Measurements from ENCODE around the gene PCDHA9. TPM values are rescaled to one million over a fixed set of nuclear protein-coding genes. Genes with fewer than 3 reads are reported as not detected.

PCDHA9 gene
- total RNA-seq, 2 experiments from 2014 or later = not detected

DNA sequence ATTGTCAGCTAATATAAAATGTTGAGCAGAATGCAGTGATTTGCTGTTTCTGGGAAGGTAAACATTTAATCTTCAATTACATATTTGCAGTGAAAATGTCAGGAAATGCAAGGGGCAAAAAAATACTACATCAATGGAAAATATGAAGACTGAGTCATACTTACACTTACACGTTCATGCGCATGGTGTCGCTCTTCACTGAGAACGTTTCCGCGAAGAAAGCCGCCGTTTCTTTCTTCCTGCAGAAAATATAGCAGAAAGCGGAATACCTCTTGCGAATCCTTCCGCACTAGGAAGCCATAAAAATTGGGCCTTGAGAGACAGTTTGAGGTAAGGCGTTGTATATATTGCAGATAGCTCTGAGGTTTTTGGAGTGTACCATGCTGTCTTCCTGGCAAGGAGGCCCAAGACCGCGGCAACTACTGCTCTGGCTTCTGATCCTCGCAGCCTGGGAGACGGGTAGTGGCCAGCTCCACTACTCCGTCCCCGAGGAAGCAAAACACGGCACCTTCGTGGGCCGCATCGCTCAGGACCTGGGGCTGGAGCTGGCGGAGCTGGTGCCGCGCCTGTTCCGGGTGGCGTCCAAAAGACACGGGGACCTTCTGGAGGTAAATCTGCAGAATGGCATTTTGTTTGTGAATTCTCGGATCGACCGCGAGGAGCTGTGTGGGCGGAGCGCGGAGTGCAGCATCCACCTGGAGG, 33.9 kb downstream of the PCDHA9 start, which contains the start of gene PCDHA13:
TSS of gene PCDHA13 (plus strand) at position 236 of the 702 bp plus-strand sequence. CDS start at position 381, 145 bp downstream.
- Mint-ChIP-seq H3K27ac (no peak within 1 kb of the TSS), H3K4me1 (ENCODE audit: low read depth) (no peaks in the 10 kb centered on the region), H3K27me3 (peaks cover 24% of the 10 kb centered on the region), H3K36me3 (ENCODE audit: low read depth) (peaks cover 8% of the 10 kb centered on the region), H3K9me3 (peaks cover 18% of the 10 kb centered on the region), H3K4me3 (no peak within 1 kb of the TSS)
- intact Hi-C loops (cut with micrococcal nuclease) = no loop called here
- POLR2A ChIA-PET = no interaction called here
- DNase-seq (no peak), ATAC-seq (no peak)
- CTCF ChIA-PET = interaction anchor here (0.7 kb wide), 1 partner anchor 159 kb away, joined by 3 read pairs; no protein-coding TSS in a partner anchor
- TF ChIP-seq, protein P1, sequence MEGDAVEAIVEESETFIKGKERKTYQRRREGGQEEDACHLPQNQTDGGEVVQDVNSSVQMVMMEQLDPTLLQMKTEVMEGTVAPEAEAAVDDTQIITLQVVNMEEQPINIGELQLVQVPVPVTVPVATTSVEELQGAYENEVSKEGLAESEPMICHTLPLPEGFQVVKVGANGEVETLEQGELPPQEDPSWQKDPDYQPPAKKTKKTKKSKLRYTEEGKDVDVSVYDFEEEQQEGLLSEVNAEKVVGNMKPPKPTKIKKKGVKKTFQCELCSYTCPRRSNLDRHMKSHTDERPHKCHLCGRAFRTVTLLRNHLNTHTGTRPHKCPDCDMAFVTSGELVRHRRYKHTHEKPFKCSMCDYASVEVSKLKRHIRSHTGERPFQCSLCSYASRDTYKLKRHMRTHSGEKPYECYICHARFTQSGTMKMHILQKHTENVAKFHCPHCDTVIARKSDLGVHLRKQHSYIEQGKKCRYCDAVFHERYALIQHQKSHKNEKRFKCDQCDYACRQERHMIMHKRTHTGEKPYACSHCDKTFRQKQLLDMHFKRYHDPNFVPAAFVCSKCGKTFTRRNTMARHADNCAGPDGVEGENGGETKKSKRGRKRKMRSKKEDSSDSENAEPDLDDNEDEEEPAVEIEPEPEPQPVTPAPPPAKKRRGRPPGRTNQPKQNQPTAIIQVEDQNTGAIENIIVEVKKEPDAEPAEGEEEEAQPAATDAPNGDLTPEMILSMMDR (IDR thresholded peaks at IDR 0.05) = peak; percentile 33

DNA sequence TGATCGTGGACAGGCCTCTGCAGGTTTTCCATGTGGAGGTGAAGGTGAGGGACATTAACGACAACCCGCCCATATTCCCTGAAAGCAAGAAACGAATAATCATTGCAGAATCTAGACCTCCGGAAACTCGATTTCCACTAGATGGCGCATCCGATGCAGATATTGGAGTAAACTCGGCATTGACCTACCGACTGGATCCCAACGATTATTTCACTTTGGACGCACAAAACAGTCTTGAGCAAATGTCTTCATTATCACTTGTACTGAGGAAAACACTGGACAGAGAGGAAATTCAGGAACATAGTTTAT, 34.4 kb downstream of the PCDHA9 start:
- intact Hi-C loops (cut with micrococcal nuclease) = no loop called here
- Mint-ChIP-seq H3K4me1 (ENCODE audit: low read depth) (no peaks in the 10 kb centered on the region), H3K27me3 (peaks cover 26% of the 10 kb centered on the region), H3K9me3 (peaks cover 18% of the 10 kb centered on the region), H3K4me3 (no peak overlapping the region), H3K27ac (no peak overlapping the region), H3K36me3 (ENCODE audit: low read depth) (peaks cover 8% of the 10 kb centered on the region)
- DNase-seq (no peak), ATAC-seq (no peak)
- ChIA-PET CTCF (interaction anchor here (0.7 to 1.2 kb wide), 2 partner anchors 41 to 158 kb away, joined by 3 read pairs; no protein-coding TSS in a partner anchor), POLR2A (no interaction called here)
- TF ChIP-seq, protein P1 (IDR thresholded peaks at IDR 0.05) = no peak

DNA sequence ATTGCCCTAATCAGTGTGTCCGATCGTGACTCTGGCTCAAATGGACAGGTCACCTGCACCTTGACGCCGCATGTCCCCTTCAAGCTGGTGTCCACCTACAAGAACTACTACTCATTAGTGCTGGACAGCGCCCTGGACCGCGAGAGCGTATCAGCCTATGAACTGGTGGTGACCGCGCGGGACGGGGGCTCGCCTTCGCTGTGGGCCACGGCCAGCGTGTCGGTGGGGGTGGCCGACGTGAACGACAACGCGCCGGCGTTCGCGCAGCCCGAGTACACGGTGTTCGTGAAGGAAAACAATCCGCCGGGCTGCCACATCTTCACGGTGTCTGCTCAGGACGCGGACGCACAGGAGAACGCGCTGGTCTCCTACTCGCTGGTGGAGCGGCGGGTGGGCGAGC, 35.2 kb downstream of the PCDHA9 start:
- Mint-ChIP-seq H3K9me3 (peaks cover 18% of the 10 kb centered on the region), H3K27ac (no peak overlapping the region), H3K4me1 (ENCODE audit: low read depth) (no peaks in the 10 kb centered on the region), H3K4me3 (no peak overlapping the region), H3K36me3 (ENCODE audit: low read depth) (peaks cover 8% of the 10 kb centered on the region), H3K27me3 (peaks cover 24% of the 10 kb centered on the region)
- ChIA-PET POLR2A (no interaction called here), CTCF (interaction anchor here (1.2 kb wide), 1 partner anchor 42 kb away, joined by 3 read pairs; no protein-coding TSS in a partner anchor)
- intact Hi-C loops (cut with micrococcal nuclease) = no loop called here
- DNase-seq (no peak), ATAC-seq (no peak)
- TF ChIP-seq, protein P1 (IDR thresholded peaks at IDR 0.05) = no peak

DNA sequence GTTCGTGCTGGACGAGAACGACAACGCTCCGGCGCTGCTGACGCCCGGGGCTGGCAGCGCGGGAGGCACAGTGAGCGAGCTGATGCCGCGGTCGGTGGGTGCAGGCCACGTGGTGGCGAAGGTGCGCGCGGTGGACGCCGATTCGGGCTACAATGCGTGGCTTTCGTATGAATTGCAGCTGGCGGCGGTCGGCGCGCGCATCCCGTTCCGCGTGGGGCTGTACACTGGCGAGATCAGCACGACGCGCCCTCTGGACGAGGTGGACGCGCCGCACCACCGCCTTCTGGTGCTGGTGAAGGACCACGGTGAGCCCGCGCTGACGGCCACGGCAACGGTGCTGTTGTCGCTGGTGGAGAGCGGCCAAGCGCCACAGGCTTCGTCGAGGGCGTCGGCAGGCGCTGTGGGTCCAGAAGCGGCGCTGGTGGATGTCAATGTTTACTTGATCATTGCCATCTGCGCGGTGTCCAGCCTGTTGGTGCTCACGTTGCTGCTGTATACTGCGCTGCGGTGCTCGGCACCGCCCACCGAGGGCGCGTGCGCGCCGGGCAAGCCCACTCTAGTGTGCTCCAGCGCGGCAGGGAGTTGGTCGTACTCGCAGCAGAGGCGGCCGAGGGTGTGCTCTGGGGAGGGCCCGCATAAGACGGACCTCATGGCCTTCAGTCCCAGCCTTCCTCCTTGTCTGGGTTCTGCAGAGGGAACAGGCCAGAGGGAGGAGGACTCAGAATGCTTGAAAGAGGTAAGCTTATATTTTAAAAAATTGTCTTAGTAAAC, 35.9 kb downstream of the PCDHA9 start:
- Mint-ChIP-seq H3K9me3 (peaks cover 18% of the 10 kb centered on the region), H3K27ac (no peak overlapping the region), H3K36me3 (ENCODE audit: low read depth) (peaks cover 8% of the 10 kb centered on the region), H3K27me3 (peaks cover 21% of the 10 kb centered on the region), H3K4me3 (no peak overlapping the region), H3K4me1 (ENCODE audit: low read depth) (no peaks in the 10 kb centered on the region)
- no peak for ATAC-seq
- TF ChIP-seq, protein P1 (IDR thresholded peaks at IDR 0.05) = no peak
- intact Hi-C loops (cut with micrococcal nuclease) = no loop called here
- ChIA-PET CTCF (no interaction called here), POLR2A (no interaction called here)
- no peak for DNase-seq

Other genes with a start within 250 kb of the PCDHA9 start
- under 1 TPM; 0.36 to 0.41 TPM for gene CD14, start 215.2 kb upstream of the PCDHA9 start, total RNA-seq
- gene TMCO6, start 208.9 kb upstream of the PCDHA9 start, total RNA-seq = 10 to 100 TPM; 31.7 to 33.2 TPM
- 10 to 100 TPM; 63.1 to 64.5 TPM for gene NDUFA2, start 200.8 kb upstream of the PCDHA9 start, total RNA-seq
- 10 to 100 TPM; 84.3 to 84.5 TPM for gene IK, start 200.6 kb upstream of the PCDHA9 start, total RNA-seq
- 10 to 100 TPM; 30.1 to 31.8 TPM for gene WDR55, start 183.5 kb upstream of the PCDHA9 start, total RNA-seq
- 1 to 10 TPM; 2.9 to 3.2 TPM for gene DND1, start 174.8 kb upstream of the PCDHA9 start, total RNA-seq
- 10 to 100 TPM; 84.5 to 84.9 TPM for gene HARS1, start 157.0 kb upstream of the PCDHA9 start, total RNA-seq
- 10 to 100 TPM; 26.1 TPM for gene HARS2, start 156.9 kb upstream of the PCDHA9 start, total RNA-seq
- gene ZMAT2, start 147.9 kb upstream of the PCDHA9 start, total RNA-seq = 10 to 100 TPM; 47.6 to 50.1 TPM
- gene PCDHA1, start 62.2 kb upstream of the PCDHA9 start, total RNA-seq = not detected
- not detected for gene PCDHA2, start 53.5 kb upstream of the PCDHA9 start, total RNA-seq
- not detected for gene PCDHA3, start 47.3 kb upstream of the PCDHA9 start, total RNA-seq
- not detected for gene PCDHA4, start 41.3 kb upstream of the PCDHA9 start, total RNA-seq
- gene PCDHA5, start 26.8 kb upstream of the PCDHA9 start, total RNA-seq = not detected
- not detected for gene PCDHA6, start 20.4 kb upstream of the PCDHA9 start, total RNA-seq
- gene PCDHA7, start 14.1 kb upstream of the PCDHA9 start, total RNA-seq = not detected
- not detected for gene PCDHA8, start 7.2 kb upstream of the PCDHA9 start, total RNA-seq
- not detected for gene PCDHA10, start 7.5 kb downstream of the PCDHA9 start, total RNA-seq
- not detected for gene PCDHA11, start 20.6 kb downstream of the PCDHA9 start, total RNA-seq
- not detected for gene PCDHA12, start 26.9 kb downstream of the PCDHA9 start, total RNA-seq
- gene PCDHA13, start 33.7 kb downstream of the PCDHA9 start, total RNA-seq = not detected
- not detected for gene PCDHAC1, start 77.9 kb downstream of the PCDHA9 start, total RNA-seq
- gene PCDHAC2, start 118.1 kb downstream of the PCDHA9 start, total RNA-seq = not detected
- gene PCDHB1, start 203.0 kb downstream of the PCDHA9 start, total RNA-seq = not detected
- not detected for gene PCDHB2, start 246.2 kb downstream of the PCDHA9 start, total RNA-seq

Measured in activated CD8-positive, alpha-beta T cell treated with anti-CD3 and anti-CD28 coated beads for 36 hours (primary cell).